CD4-positive, CD25-positive, alpha-beta regulatory T cell (primary cell): ENCODE results near the gene HABP2. TPM values are rescaled to one million over a fixed set of nuclear protein-coding genes. Genes with fewer than 3 reads are reported as not detected.

ENCODE experiments used
- ATAC-seq, 2 donors: fragments of 150-1000 bp; cut with Tn5 transposase; one replicate each; pipeline ENCODE4 v1.10.0; 2021; ENCODE audit warnings: low read depth in 2 of 2, moderate number of reproducible peaks in 2 of 2, moderate library complexity in 1 of 2
- DNase-seq, 3 donors: peaks; one replicate each; pipeline versions ENCODE4 v3.0.0 to v3.0.0-alpha.2; 2012 to 2022; ENCODE audit warnings: mixed read lengths in 1 of 3
- H3K27ac ChIP-seq: one replicate; pipeline ENCODE4 v1.7.0; 2013; ENCODE audit warnings: mild to moderate bottlenecking, low read length; ENCODE audit not compliant: insufficient read depth, poor library complexity, severe bottlenecking
- H3K27me3 ChIP-seq: one replicate; pipeline ENCODE4 v1.7.0; 2013; ENCODE audit warnings: low read length; ENCODE audit not compliant: control insufficient read depth, insufficient read depth
- H3K36me3 ChIP-seq: one replicate; pipeline ENCODE4 v1.7.0; 2013; ENCODE audit warnings: mild to moderate bottlenecking, low read length, moderate library complexity; ENCODE audit not compliant: control insufficient read depth, insufficient read depth
- H3K4me1 ChIP-seq: 2 replicates; pipeline ENCODE4 v1.7.0; 2013; ENCODE audit warnings: mild to moderate bottlenecking, low read length; ENCODE audit not compliant: insufficient read depth, control insufficient read depth, poor library complexity, severe bottlenecking
- H3K4me3 ChIP-seq: one replicate; pipeline ENCODE4 v1.7.0; 2013; ENCODE audit warnings: low read depth, mild to moderate bottlenecking, low read length, moderate library complexity
- H3K9me3 ChIP-seq, 2 experiments: 1 replicate in 1 of 2; 2 replicates in 1 of 2; pipeline ENCODE4 v1.7.0; 2013; ENCODE audit warnings: low read length in 2 of 2, mild to moderate bottlenecking in 1 of 2, moderate library complexity in 1 of 2; ENCODE audit not compliant: control insufficient read depth in 2 of 2
- H3K27ac Mint-ChIP-seq, 3 donors: one replicate each; pipeline ENCODE4 v1.8.0; 2020 to 2022; ENCODE audit warnings: mild to moderate bottlenecking in 3 of 3, mixed read lengths in 3 of 3, moderate library complexity in 2 of 3
- H3K27me3 Mint-ChIP-seq: one replicate; pipeline ENCODE4 v1.8.0; 2022; ENCODE audit warnings: mild to moderate bottlenecking, mixed read lengths
- H3K36me3 Mint-ChIP-seq: one replicate; pipeline ENCODE4 v1.8.0; 2020; ENCODE audit warnings: mixed read lengths
- H3K4me1 Mint-ChIP-seq, 4 donors: one replicate each; pipeline ENCODE4 v1.8.0; 2020 to 2022; ENCODE audit warnings: mixed read lengths in 4 of 4, mild to moderate bottlenecking in 1 of 4
- H3K4me3 Mint-ChIP-seq, 4 donors: one replicate each; pipeline ENCODE4 v1.8.0; 2020 to 2022; ENCODE audit warnings: mild to moderate bottlenecking in 4 of 4, mixed read lengths in 4 of 4, moderate library complexity in 3 of 4
- H3K9me3 Mint-ChIP-seq, 7 donors: one replicate each; pipeline ENCODE4 v1.8.0; 2020 to 2022; ENCODE audit warnings: mixed read lengths in 7 of 7, mild to moderate bottlenecking in 3 of 7, moderate library complexity in 2 of 7
- polyA plus RNA-seq, 4 donors: library from polyadenylated mRNA; unstranded; fragments of 300-500 nt; fragmentation: Illumina TruSeq; gene quantifications; one replicate each; pipeline ENCODE4 v1.2.3, GENCODE V29; 2021
- total RNA-seq: library from RNA; stranded (reverse); gene quantifications from one replicate; pipeline ENCODE4 v1.2.3, GENCODE V29; 2022

HABP2 gene
- total and polyA plus RNA-seq, 5 donors from 2014 or later = not detected

DNA sequence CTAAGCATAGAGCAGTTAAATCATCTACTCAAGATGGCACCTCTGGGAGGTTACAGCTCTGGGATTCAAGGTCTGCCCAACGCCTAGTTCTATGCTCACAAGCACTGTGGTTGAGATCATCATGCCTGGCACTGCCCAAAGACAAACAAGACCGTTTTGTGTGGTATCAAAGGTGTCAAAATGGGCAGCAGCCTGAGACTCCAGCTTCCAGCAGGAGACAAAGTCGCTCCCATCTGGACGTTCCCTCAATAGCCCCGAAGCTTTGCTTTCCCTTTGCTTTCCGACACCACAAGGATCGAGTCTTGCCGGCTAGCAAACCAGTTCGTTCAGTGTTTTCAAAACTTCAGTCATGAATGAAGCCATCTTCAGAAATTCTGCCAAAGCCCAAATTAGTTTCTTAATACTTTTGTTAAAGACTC, 5.1 kb downstream of the HABP2 start:
- Mint-ChIP-seq H3K4me3 (no peak overlapping the region), H3K36me3 (no peaks in the 10 kb centered on the region), H3K9me3 (no peaks in the 10 kb centered on the region), H3K27me3 (no peaks in the 10 kb centered on the region), H3K4me1 (peaks cover 0 to 12% (median 2%) of the 10 kb centered on the region in 4 donors), H3K27ac (no peak overlapping the region)
- Histone ChIP-seq H3K36me3 (no peaks in the 10 kb centered on the region), H3K4me3 (no peak overlapping the region), H3K27ac (no peak overlapping the region), H3K9me3 (no peaks in the 10 kb centered on the region), H3K4me1 (no peaks in the 10 kb centered on the region), H3K27me3 (no peaks in the 10 kb centered on the region)
- no peak for ATAC-seq
- no peak for DNase-seq

DNA sequence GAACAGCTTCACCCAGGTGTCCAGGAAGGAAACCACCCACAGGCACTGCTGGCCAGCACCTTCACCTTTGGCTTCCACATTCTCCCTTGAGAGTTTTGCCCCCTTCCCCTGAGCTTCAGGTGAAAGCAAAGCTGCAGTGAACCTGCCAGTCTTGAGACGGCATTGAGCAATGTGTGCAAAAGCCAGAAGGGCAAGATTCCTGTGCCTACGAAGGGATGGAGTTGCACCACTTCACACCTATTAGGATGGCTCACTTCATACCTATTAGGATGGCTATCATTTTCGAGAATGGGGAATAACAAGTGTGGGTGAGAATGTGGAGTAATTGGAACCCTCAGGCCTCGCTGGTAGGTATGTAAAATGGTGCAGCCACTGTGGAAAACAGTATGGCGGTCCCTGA, 7.2 kb downstream of the HABP2 start:
- Mint-ChIP-seq H3K4me1 (peaks cover 0 to 19% (median 4%) of the 10 kb centered on the region in 4 donors), H3K27ac (no peak overlapping the region), H3K4me3 (no peak overlapping the region), H3K36me3 (no peaks in the 10 kb centered on the region), H3K9me3 (no peaks in the 10 kb centered on the region), H3K27me3 (no peaks in the 10 kb centered on the region)
- no peaks in the 10 kb centered on the region for H3K27me3 ChIP-seq
- H3K36me3 ChIP-seq = no peaks in the 10 kb centered on the region
- ATAC-seq (no peak), DNase-seq (no peak)
- H3K4me1 ChIP-seq = no peaks in the 10 kb centered on the region
- no peak overlapping the region for H3K27ac ChIP-seq
- H3K9me3 ChIP-seq = no peaks in the 10 kb centered on the region
- H3K4me3 ChIP-seq = no peak overlapping the region

- H3K4me3 Mint-ChIP-seq = no peak overlapping the region
- H3K9me3 Mint-ChIP-seq = no peaks in the 10 kb centered on the region
- Histone ChIP-seq H3K27me3 (no peaks in the 10 kb centered on the region), H3K4me3 (no peak overlapping the region), H3K9me3 (no peaks in the 10 kb centered on the region), H3K4me1 (no peaks in the 10 kb centered on the region), H3K36me3 (no peaks in the 10 kb centered on the region), H3K27ac (no peak overlapping the region)
- DNase-seq (no peak), ATAC-seq (no peak)
- H3K27ac Mint-ChIP-seq = no peak overlapping the region
- no peaks in the 10 kb centered on the region for H3K27me3 Mint-ChIP-seq
- no peaks in the 10 kb centered on the region for H3K36me3 Mint-ChIP-seq
- peaks cover 0 to 19% (median 4%) of the 10 kb centered on the region in 4 donors for H3K4me1 Mint-ChIP-seq
These were observed 8.4 kb downstream of the HABP2 start for GRCh38 chr10:113561214-113561613.

GRCh38 chr10:113562069-113562468, 9.2 kb downstream of the HABP2 start:
- Mint-ChIP-seq H3K4me1 (peaks cover 0 to 19% (median 3%) of the 10 kb centered on the region in 4 donors), H3K27me3 (no peaks in the 10 kb centered on the region), H3K9me3 (no peaks in the 10 kb centered on the region)

DNA sequence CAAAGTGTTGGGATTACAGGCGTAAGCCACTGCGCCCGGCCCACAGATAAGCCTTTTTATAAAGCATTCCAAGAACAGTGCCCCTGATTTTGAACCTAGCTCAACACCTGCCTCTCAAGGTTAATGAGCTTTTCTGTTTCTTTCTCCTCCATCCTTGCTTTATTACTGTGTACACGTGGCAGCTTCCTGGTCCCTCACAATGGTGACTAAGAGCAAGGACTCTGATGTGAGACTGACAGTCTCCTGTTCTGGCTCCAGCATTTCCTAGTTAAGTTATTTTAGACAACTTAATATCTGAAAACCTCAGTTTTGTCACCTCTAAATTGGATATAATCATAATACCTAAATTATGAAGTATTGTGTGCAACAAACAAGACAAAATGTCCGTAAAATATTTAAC, 9.9 kb downstream of the HABP2 start:
- no peaks in the 10 kb centered on the region for H3K4me1 ChIP-seq
- Mint-ChIP-seq H3K27ac (no peak overlapping the region), H3K9me3 (no peaks in the 10 kb centered on the region), H3K36me3 (no peaks in the 10 kb centered on the region), H3K4me3 (no peak overlapping the region), H3K4me1 (peaks cover 0 to 16% (median 3%) of the 10 kb centered on the region in 4 donors), H3K27me3 (no peaks in the 10 kb centered on the region)
- H3K4me3 ChIP-seq = no peak overlapping the region
- DNase-seq (no peak), ATAC-seq (no peak)
- no peaks in the 10 kb centered on the region for H3K27me3 ChIP-seq
- H3K36me3 ChIP-seq = no peaks in the 10 kb centered on the region
- no peaks in the 10 kb centered on the region for H3K9me3 ChIP-seq
- H3K27ac ChIP-seq = no peak overlapping the region

More at GRCh38 chr10:113562069-113562468, 9.2 kb downstream of the HABP2 start:
- Histone ChIP-seq H3K27ac (no peak overlapping the region), H3K9me3 (no peaks in the 10 kb centered on the region), H3K4me3 (no peak overlapping the region), H3K4me1 (no peaks in the 10 kb centered on the region), H3K27me3 (no peaks in the 10 kb centered on the region), H3K36me3 (no peaks in the 10 kb centered on the region)
- Mint-ChIP-seq H3K4me3 (no peak overlapping the region), H3K27ac (peak overlapping the region in 1 of 3 donors; percentile 23), H3K36me3 (no peaks in the 10 kb centered on the region)
- DNase-seq = no peak
- ATAC-seq = no peak

GRCh38 chr10:113563306-113564088, 10.6 kb downstream of the HABP2 start:
- no peak overlapping the region for H3K27ac Mint-ChIP-seq
- H3K4me3 ChIP-seq = peak overlapping the region; percentile 48
- no peaks in the 10 kb centered on the region for H3K27me3 Mint-ChIP-seq
- peaks cover 0 to 8% (median 3%) of the 10 kb centered on the region in 4 donors for H3K4me1 Mint-ChIP-seq
- ATAC-seq (peak; percentile 76 to 78), DNase-seq (peak; percentile 33 to 67 (median 54))
- peak overlapping the region in 3 of 4 donors; percentile 12 to 80 (median 73) for H3K4me3 Mint-ChIP-seq
- H3K4me1 ChIP-seq = no peaks in the 10 kb centered on the region
- no peaks in the 10 kb centered on the region for H3K9me3 ChIP-seq
- H3K36me3 Mint-ChIP-seq = no peaks in the 10 kb centered on the region
- H3K36me3 ChIP-seq = no peaks in the 10 kb centered on the region
- no peak overlapping the region for H3K27ac ChIP-seq
- no peaks in the 10 kb centered on the region for H3K27me3 ChIP-seq
- no peaks in the 10 kb centered on the region for H3K9me3 Mint-ChIP-seq

GRCh38 chr10:113565364-113565763, 12.5 kb downstream of the HABP2 start:
- peak overlapping the region in 1 of 3 donors; percentile 4 for H3K27ac Mint-ChIP-seq
- Histone ChIP-seq H3K9me3 (no peaks in the 10 kb centered on the region), H3K27ac (no peak overlapping the region), H3K36me3 (no peaks in the 10 kb centered on the region), H3K4me1 (no peaks in the 10 kb centered on the region), H3K27me3 (no peaks in the 10 kb centered on the region), H3K4me3 (no peak overlapping the region)
- H3K4me3 Mint-ChIP-seq = no peak overlapping the region
- no peaks in the 10 kb centered on the region for H3K36me3 Mint-ChIP-seq
- peaks cover 0 to 2% (median 0%) of the 10 kb centered on the region in 7 donors for H3K9me3 Mint-ChIP-seq
- no peak for ATAC-seq
- H3K4me1 Mint-ChIP-seq = peaks cover 0 to 7% (median 3%) of the 10 kb centered on the region in 4 donors
- no peaks in the 10 kb centered on the region for H3K27me3 Mint-ChIP-seq
- DNase-seq = no peak

DNA sequence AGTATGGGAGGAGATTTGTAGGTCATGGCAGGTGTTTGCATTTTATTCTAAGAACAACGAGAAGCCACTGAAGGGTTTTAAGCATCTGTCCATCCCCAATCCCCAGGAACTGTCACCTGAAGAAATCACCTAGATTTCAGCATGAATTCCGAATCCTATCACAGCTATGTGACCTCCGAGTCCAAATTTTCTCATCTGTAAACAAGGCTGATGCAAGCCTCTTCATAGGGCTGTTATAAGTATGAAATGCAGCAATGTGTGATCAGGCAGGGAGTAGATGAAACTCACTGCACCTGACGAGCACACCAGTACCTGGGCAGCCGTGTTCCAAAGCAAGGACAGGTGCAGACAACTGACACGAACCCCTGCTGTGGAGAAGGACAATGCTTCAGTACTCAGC, 14.0 kb downstream of the HABP2 start:
- Mint-ChIP-seq H3K9me3 (peaks cover 0 to 2% (median 0%) of the 10 kb centered on the region in 7 donors), H3K4me1 (peaks cover 0 to 7% (median 3%) of the 10 kb centered on the region in 4 donors), H3K36me3 (no peaks in the 10 kb centered on the region), H3K27ac (no peak overlapping the region), H3K4me3 (no peak overlapping the region), H3K27me3 (no peaks in the 10 kb centered on the region)
- Histone ChIP-seq H3K4me3 (no peak overlapping the region), H3K27me3 (no peaks in the 10 kb centered on the region), H3K9me3 (no peaks in the 10 kb centered on the region), H3K27ac (no peak overlapping the region), H3K4me1 (no peaks in the 10 kb centered on the region), H3K36me3 (no peaks in the 10 kb centered on the region)
- ATAC-seq = no peak
- no peak for DNase-seq
